OCI-LY3 (cell line): ENCODE results near the gene TSPAN33.
"Not testable (repeated sequence)": the region's sequence is repeated elsewhere in the genome, so short reads cannot be mapped to it uniquely, and the experiment has no call there.

Source experiments
- H2AFZ ChIP-seq: fragments of 200-600, 300-600 bp; shearing (Covaris generic); 2 replicates; pipeline ENCODE4 v1.6.0; 2014; ENCODE audit warnings: antibody characterized with exemption, low read depth, low read length
- H3K27ac ChIP-seq: fragments of 200-600, 300-600 bp; sonication (generic); 2 replicates; pipeline ENCODE4 v1.5.1; 2014; ENCODE audit warnings: mild to moderate bottlenecking, low read length, moderate library complexity, mixed read lengths
- H3K27me3 ChIP-seq: fragments of 200-600, 300-600 bp; sonication (generic); 2 replicates; pipeline ENCODE4 v1.6.1; 2014; ENCODE audit warnings: low read depth, low read length, mixed read lengths
- H3K36me3 ChIP-seq: fragments of 200-600, 300-600 bp; sonication (generic); replicated peaks from 2 replicates; pipeline ENCODE3; 2014; ENCODE audit warnings: low read depth, low read length, mixed read lengths
- H3K4me1 ChIP-seq: fragments of 300-600, 200-600 bp; sonication (generic); 2 replicates; pipeline ENCODE4 v1.6.1; 2014; ENCODE audit warnings: low read length, mixed read lengths
- H3K4me2 ChIP-seq: fragments of 200-600, 300-600 bp; sonication (generic); 2 replicates; pipeline ENCODE4 v1.6.1; 2014; ENCODE audit warnings: low read length, mixed read lengths
- H3K4me3 ChIP-seq: fragments of 300-600, 200-600 bp; sonication (generic); 2 replicates; pipeline ENCODE4 v1.5.1; 2014; ENCODE audit warnings: antibody characterized with exemption, mild to moderate bottlenecking, low read length, moderate library complexity
- H3K79me2 ChIP-seq: fragments of 300-600, 200-600 bp; shearing (Covaris generic); 2 replicates; pipeline ENCODE4 v1.6.1; 2014; ENCODE audit warnings: mild to moderate bottlenecking, low read length, mixed read lengths
- H3K9ac ChIP-seq: fragments of 300-600, 200-600 bp; shearing (Covaris generic); 2 replicates; pipeline ENCODE4 v1.6.0; 2014; ENCODE audit warnings: mild to moderate bottlenecking, low read length, moderate library complexity
- H3K9me3 ChIP-seq: fragments of 200-600, 300-600 bp; shearing (Covaris generic); 2 replicates; pipeline ENCODE4 v1.6.1; 2014; ENCODE audit warnings: low read length, mixed read lengths; ENCODE audit not compliant: insufficient read depth
- H4K20me1 ChIP-seq: fragments of 200-600, 300-600 bp; sonication (generic); 2 replicates; pipeline ENCODE4 v1.6.1; 2016; ENCODE audit warnings: low read length, mixed read lengths; ENCODE audit not compliant: insufficient read depth
- CTCF ChIP-seq: fragments of 200-600, 300-600 bp; sonication (generic); IDR thresholded peaks from 2 replicates; pipeline ENCODE4 v1.5.1; 2014; ENCODE audit warnings: antibody characterized with exemption, low read length, low read depth
- EZH2phosphoT487 ChIP-seq: fragments of 200-600 bp; shearing (Covaris generic); IDR thresholded peaks from 2 replicates; pipeline ENCODE4 v1.6.1; 2018; ENCODE audit warnings: antibody characterized with exemption, mixed run types, low read depth

Gene TSPAN33

GRCh38 chr7:129169686-129170440 lies 25.4 kb downstream of the TSPAN33 start:
- Histone ChIP-seq H3K27me3 (no peaks in the 10 kb centered on the region), H4K20me1 (no peaks in the 10 kb centered on the region), H2AFZ (no peak overlapping the region), H3K36me3 (peaks cover 44% of the 10 kb centered on the region), H3K27ac (peak overlapping the region; percentile 94), H3K9ac (peak overlapping the region; percentile 74), H3K4me2 (peak overlapping the region; percentile 72), H3K4me1 (peaks cover 64% of the 10 kb centered on the region), H3K79me2 (peaks cover 9% of the 10 kb centered on the region; the same call in 1 of the 2 replicates), H3K4me3 (peak overlapping the region; percentile 58), H3K9me3 (no peaks in the 10 kb centered on the region)
- no peak for TF ChIP-seq EZH2phosphoT487
- peak; percentile 52 for TF ChIP-seq CTCF

GRCh38 chr7:129170441-129171021 lies 26.0 kb downstream of the TSPAN33 start:
- peak overlapping the region; percentile 94 for H3K27ac ChIP-seq
- peak overlapping the region; percentile 72 for H3K4me2 ChIP-seq
- no peak overlapping the region for H2AFZ ChIP-seq
- peaks cover 9% of the 10 kb centered on the region; the same call in 1 of the 2 replicates for H3K79me2 ChIP-seq
- H3K9ac ChIP-seq, result peak overlapping the region; percentile 74; the same call in 1 of the 2 replicates
- no peaks in the 10 kb centered on the region for H4K20me1 ChIP-seq
- no peak for TF ChIP-seq CTCF
- no peak for TF ChIP-seq EZH2phosphoT487
- H3K27me3 ChIP-seq, result no peaks in the 10 kb centered on the region
- H3K4me1 ChIP-seq, result peaks cover 57% of the 10 kb centered on the region
- peaks cover 38% of the 10 kb centered on the region for H3K36me3 ChIP-seq
- H3K4me3 ChIP-seq, result peak overlapping the region; percentile 58
- no peaks in the 10 kb centered on the region for H3K9me3 ChIP-seq

- Histone ChIP-seq H3K36me3 (peaks cover 19% of the 10 kb centered on the region), H3K4me1 (peaks cover 24% of the 10 kb centered on the region)
- not testable (repeated sequence) for H2AFZ ChIP-seq, H3K4me2 ChIP-seq, H3K27me3 ChIP-seq, H3K9me3 ChIP-seq, H3K79me2 ChIP-seq, H3K9ac ChIP-seq, H4K20me1 ChIP-seq, H3K27ac ChIP-seq, H3K4me3 ChIP-seq
Observed at GRCh38 chr7:129173861-129174260, 29.4 kb downstream of the TSPAN33 start.

GRCh38 chr7:129176916-129177710 lies 32.6 kb downstream of the TSPAN33 start:
- H3K9me3 ChIP-seq, result no peaks in the 10 kb centered on the region
- no peak overlapping the region for H3K27ac ChIP-seq
- no peaks in the 10 kb centered on the region for H4K20me1 ChIP-seq
- no peak overlapping the region for H3K9ac ChIP-seq
- H3K4me2 ChIP-seq, result no peak overlapping the region
- peaks cover 10% of the 10 kb centered on the region for H3K36me3 ChIP-seq
- no peaks in the 10 kb centered on the region for H3K4me1 ChIP-seq
- TF ChIP-seq EZH2phosphoT487 (no peak), CTCF (no peak)
- H3K4me3 ChIP-seq, result no peak overlapping the region
- no peaks in the 10 kb centered on the region for H3K79me2 ChIP-seq
- no peak overlapping the region for H2AFZ ChIP-seq
- no peaks in the 10 kb centered on the region for H3K27me3 ChIP-seq
